K562 (cell line): ENCODE data around the gene KIFC3. TPM values are rescaled to one million over a fixed set of nuclear protein-coding genes. Genes with fewer than 3 reads are reported as not detected.
A peak's percentile ranks its signal among the peaks of the same experiment; 100 is the strongest.

ENCODE experiments used
- ADNP ChIP-seq: fragments of 200-800 bp; sonication (Bioruptor generic); IDR thresholded peaks from 2 replicates; pipeline ENCODE4 v1.6.1; 2016; ENCODE audit warnings: missing genetic modification characterization, missing compliant biosample characterization
- C11orf30 ChIP-seq: fragments of 450-650 bp; IDR thresholded peaks from 2 replicates; pipeline ENCODE4 v1.6.1; 2016; ENCODE audit warnings: low read depth, mild to moderate bottlenecking
- CBX5 ChIP-seq: IDR thresholded peaks from 2 replicates; pipeline ENCODE4 v1.6.1; 2014; ENCODE audit warnings: low read depth, borderline replicate concordance
- CC2D1A ChIP-seq: fragments of 450-650 bp; IDR thresholded peaks from 2 replicates; pipeline ENCODE4 v1.6.1; 2017; ENCODE audit warnings: mild to moderate bottlenecking
- CCNT2 ChIP-seq: IDR thresholded peaks from 2 replicates; pipeline ENCODE4 v1.6.1; 2011; ENCODE audit warnings: borderline replicate concordance, low read depth, mild to moderate bottlenecking, moderate library complexity, mixed read lengths, low read length; ENCODE audit not compliant: insufficient read length; ENCODE audit errors: extremely low read depth
- CEBPB ChIP-seq: fragments of 450-650 bp; IDR thresholded peaks from 2 replicates; pipeline ENCODE4 v1.6.1; 2016; ENCODE audit warnings: missing genetic modification characterization, missing compliant biosample characterization
- GTF2A2 ChIP-seq: IDR thresholded peaks from 2 replicates; pipeline ENCODE4 v1.6.1; 2016; ENCODE audit warnings: mild to moderate bottlenecking, missing genetic modification characterization, missing compliant biosample characterization
- HLTF ChIP-seq: fragments of 450-650 bp; IDR thresholded peaks from 2 replicates; pipeline ENCODE4 v1.6.1; 2016
- JUND ChIP-seq, 2 experiments: IDR thresholded peaks; 2 replicates in 1 of 2; 3 replicates in 1 of 2; pipeline ENCODE4 v1.6.1; 2011; ENCODE audit warnings: borderline replicate concordance in 2 of 2, low read depth in 2 of 2, low read length in 2 of 2, improper control_type of control experiment in 1 of 2, missing biosample characterization in 1 of 2, missing genetic modification characterization in 1 of 2, missing genetic modification reagents in 1 of 2
- L3MBTL2 ChIP-seq: fragments of 450-650 bp; IDR thresholded peaks from 2 replicates; pipeline ENCODE4 v1.6.1; 2016; ENCODE audit warnings: mild to moderate bottlenecking, moderate library complexity
- MBD2 ChIP-seq: sonication (generic); IDR thresholded peaks from 2 replicates; pipeline ENCODE4 v1.6.1; 2016; ENCODE audit warnings: low read depth, borderline replicate concordance
- MEF2A ChIP-seq: IDR thresholded peaks from 2 replicates; pipeline ENCODE4 v1.6.1; 2011; ENCODE audit warnings: low read depth, mild to moderate bottlenecking, low read length, moderate library complexity; ENCODE audit not compliant: control insufficient read depth
- MTA2 ChIP-seq: fragments of 450-650 bp; IDR thresholded peaks from 2 replicates; pipeline ENCODE4 v1.6.1; 2016; ENCODE audit warnings: low read depth
- NCOA1 ChIP-seq: fragments of 450-650 bp; IDR thresholded peaks from 2 replicates; pipeline ENCODE4 v1.6.1; 2016; ENCODE audit warnings: low read depth
- NR3C1 ChIP-seq: sonication (generic); formaldehyde crosslinking; IDR thresholded peaks from 2 replicates; pipeline ENCODE4 v1.8.1; 2022; ENCODE audit warnings: missing genetic modification reagents
- POLR2H ChIP-seq: IDR thresholded peaks from 2 replicates; pipeline ENCODE4 v1.6.1; 2016; ENCODE audit warnings: missing genetic modification characterization, low read depth, mild to moderate bottlenecking, control low read depth, missing compliant biosample characterization, moderate library complexity
- POLR3A ChIP-seq: IDR thresholded peaks from 2 replicates; pipeline ENCODE4 v1.6.1; 2011; ENCODE audit warnings: borderline replicate concordance, mild to moderate bottlenecking, moderate library complexity; ENCODE audit not compliant: insufficient read length, insufficient read depth; ENCODE audit errors: extremely low read depth
- RBM22 ChIP-seq: fragments of 200-400 bp; formaldehyde crosslinking; IDR thresholded peaks from 2 replicates; pipeline ENCODE4 v1.6.1; 2018; ENCODE audit warnings: low read length, low read depth; ENCODE audit not compliant: poor library complexity, severe bottlenecking
- RBM34 ChIP-seq: fragments of 200-400 bp; formaldehyde crosslinking; IDR thresholded peaks from 2 replicates; pipeline ENCODE4 v1.6.1; 2018; ENCODE audit warnings: low read length, borderline replicate concordance; ENCODE audit not compliant: insufficient read depth
- SREBF2 ChIP-seq: sonication (generic); formaldehyde crosslinking; IDR thresholded peaks from 2 replicates; pipeline ENCODE4 v1.4.0; 2020; ENCODE audit warnings: mild to moderate bottlenecking, missing genetic modification reagents
- THRB ChIP-seq: fragments of 450-650 bp; formaldehyde crosslinking; conservative IDR thresholded peaks from 2 replicates; pipeline ENCODE4 v1.4.0; 2022; ENCODE audit warnings: mild to moderate bottlenecking, missing genetic modification characterization
- USF2 ChIP-seq: sonication (generic); formaldehyde crosslinking; IDR thresholded peaks from 2 replicates; pipeline ENCODE4 v1.5.0; 2020; ENCODE audit warnings: missing genetic modification reagents
- ZBTB17 ChIP-seq: fragments of 450-650 bp; formaldehyde crosslinking; IDR thresholded peaks from 2 replicates; pipeline ENCODE4 v1.4.0; 2020; ENCODE audit warnings: mild to moderate bottlenecking
- ZBTB8A ChIP-seq: fragments of 450-650 bp; IDR thresholded peaks from 2 replicates; pipeline ENCODE4 v1.6.1; 2018; ENCODE audit warnings: mild to moderate bottlenecking, moderate library complexity; ENCODE audit not compliant: partially characterized antibody
- ZC3H4 ChIP-seq: sonication (generic); formaldehyde crosslinking; IDR thresholded peaks from 2 replicates; pipeline ENCODE4 v1.9.0; 2021; ENCODE audit warnings: missing genetic modification reagents, borderline replicate concordance
- ZNF140 ChIP-seq: fragments of 250-450 bp; sonication (Bioruptor Pico); IDR thresholded peaks from 2 replicates; pipeline ENCODE4 v1.8.0; 2021; ENCODE audit warnings: moderate library complexity, mild to moderate bottlenecking, inconsistent platforms
- ZNF586 ChIP-seq: fragments of 450-650 bp; formaldehyde crosslinking; conservative IDR thresholded peaks from 2 replicates; pipeline ENCODE4 v1.4.0; 2020; ENCODE audit warnings: mild to moderate bottlenecking, moderate library complexity
- ZNF780A ChIP-seq: fragments of 250-450 bp; sonication (Bioruptor Pico); IDR thresholded peaks from 2 replicates; pipeline ENCODE4 v1.5.0; 2021; ENCODE audit warnings: mild to moderate bottlenecking
- polyA plus RNA-seq, 8 experiments: library from polyadenylated mRNA; depleted of rRNA in 4 of 8; stranded (reverse) in 5 of 8; unstranded in 3 of 8; fragments of >200 nt; fragmentation: Nextera tagmentation in 2 of 8; fragmentation: Illumina TruSeq in 1 of 8; extraction: Ambion mirVana in 2 of 8; extraction: Trizol in 1 of 8; gene quantifications; 2 replicates each; pipeline versions ENCODE4 v1.2.1 to v1.2.3, GENCODE V29; 2011 to 2014; ENCODE audit warnings: inconsistent platforms in 1 of 8, missing spikeins in 1 of 8
- total RNA-seq, 7 experiments: library from RNA; depleted of rRNA in 6 of 7; stranded (reverse); fragments of >200 nt in 6 of 7; fragmentation: Illumina TruSeq in 2 of 7; extraction: Trizol in 2 of 7; gene quantifications; 2 replicates each; pipeline versions ENCODE4 v1.2.1 to v1.2.3, GENCODE V29; 2011 to 2021; ENCODE audit warnings: low replicate concordance in 1 of 7

KIFC3 gene
- total and polyA plus RNA-seq, 9 of the 15 experiments (the other 6 are each of a cell fraction or from before 2014, with no cell fraction given), result 0.23 to 105 (median 26.2) TPM

GRCh38 chr16:57803134-57803990 lies 1.1 kb upstream of the KIFC3 start (continued):
- TF ChIP-seq CCNT2 (no peak), THRB (CRISPR knock-in tag) (no peak), USF2 (CRISPR knock-in tag) (no peak), NR3C1 (CRISPR knock-in tag) (no peak), GTF2A2 (tag) (no peak), JUND (IDR thresholded peaks at IDR 0.05; ENCODE audit: borderline replicate concordance, low read depth, low read length) (0 out of 2 replicates have a peak, but pooled peaks have one; percentile 29), JUND (tag; IDR thresholded peaks at IDR 0.05; ENCODE audit: borderline replicate concordance, low read depth, low read length) (no peak; the same call in 2 of the 3 replicates), CEBPB (tag) (no peak), ADNP (tag) (no peak), RBM22 (no peak), POLR3A (no peak), ZNF780A (CRISPR knock-in tag) (no peak), RBM34 (no peak), ZBTB8A (no peak), CBX5 (no peak), POLR2H (no peak), L3MBTL2 (no peak), ZBTB17 (CRISPR knock-in tag) (no peak), ZNF140 (CRISPR knock-in tag) (no peak), ZNF586 (CRISPR knock-in tag) (no peak), HLTF (no peak), SREBF2 (CRISPR knock-in tag) (no peak), MBD2 (no peak), CC2D1A (no peak), ZC3H4 (no peak), C11orf30 (peak; percentile 37; the same call in 1 of the 2 replicates), MTA2 (no peak), NCOA1 (no peak), MEF2A (no peak)
